H9 (cell line): ENCODE results near the gene PHF21B. TPM values are rescaled to one million over a fixed set of nuclear protein-coding genes. Genes with fewer than 3 reads are reported as not detected.

Experiments used
- DNase-seq: peaks from one replicate; pipeline ENCODE4 v3.0.0-alpha.2; 2017
- H2AFZ ChIP-seq: one replicate; pipeline ENCODE4 v1.6.1; 2013; ENCODE audit warnings: mild to moderate bottlenecking, low read length, control low read depth, moderate library complexity
- H2AK5ac ChIP-seq: 2 replicates; pipeline ENCODE4 v1.6.1; 2013; ENCODE audit warnings: low read length, control low read depth, mixed read lengths; ENCODE audit not compliant: insufficient read length
- H2BK120ac ChIP-seq: one replicate; pipeline ENCODE4 v1.6.1; 2013; ENCODE audit warnings: low read depth, mild to moderate bottlenecking, low read length, control low read depth, inconsistent platforms; ENCODE audit not compliant: poor library complexity, severe bottlenecking
- H2BK12ac ChIP-seq: 2 replicates; pipeline ENCODE4 v1.6.1; 2013; ENCODE audit warnings: low read length, control low read depth, mixed read lengths, low read depth; ENCODE audit not compliant: insufficient read length
- H2BK15ac ChIP-seq: 2 replicates; pipeline ENCODE4 v1.6.1; 2013; ENCODE audit warnings: low read depth, low read length, control low read depth
- H2BK20ac ChIP-seq: one replicate; pipeline ENCODE4 v1.6.1; 2013; ENCODE audit warnings: low read depth, mild to moderate bottlenecking, low read length, control low read depth, inconsistent platforms; ENCODE audit not compliant: poor library complexity, severe bottlenecking
- H2BK5ac ChIP-seq: 2 replicates; pipeline ENCODE4 v1.6.1; 2013; ENCODE audit warnings: low read length, control low read depth, mixed read lengths; ENCODE audit not compliant: insufficient read length
- H3K14ac ChIP-seq: 2 replicates; pipeline ENCODE4 v1.6.1; 2013; ENCODE audit warnings: low read length, control low read depth; ENCODE audit not compliant: insufficient read depth
- H3K18ac ChIP-seq: 2 replicates; pipeline ENCODE4 v1.6.1; 2013; ENCODE audit warnings: low read depth, mild to moderate bottlenecking, mixed read lengths, low read length, control low read depth; ENCODE audit not compliant: insufficient read length
- H3K23ac ChIP-seq: 2 replicates; pipeline ENCODE4 v1.6.1; 2013; ENCODE audit warnings: low read length, control low read depth, mixed read lengths, low read depth; ENCODE audit not compliant: insufficient read length
- H3K23me2 ChIP-seq: 2 replicates; pipeline ENCODE4 v1.6.1; 2013; ENCODE audit warnings: low read depth, mild to moderate bottlenecking, mixed read lengths, low read length, control low read depth; ENCODE audit not compliant: insufficient read length, poor library complexity, severe bottlenecking
- H3K27ac ChIP-seq: 2 replicates; pipeline ENCODE4 v1.5.1; 2013; ENCODE audit warnings: low read length, control low read depth, mixed read lengths, low read depth; ENCODE audit not compliant: insufficient read length
- H3K27me3 ChIP-seq: 2 replicates; pipeline ENCODE4 v1.6.1; 2013; ENCODE audit warnings: low read length, control low read depth, inconsistent platforms; ENCODE audit not compliant: insufficient read depth
- H3K4ac ChIP-seq: 2 replicates; pipeline ENCODE4 v1.6.1; 2013; ENCODE audit warnings: low read depth, mild to moderate bottlenecking, control low read depth, inconsistent platforms, low read length, moderate library complexity
- H3K4me1 ChIP-seq: 2 replicates; pipeline ENCODE4 v1.6.1; 2013; ENCODE audit warnings: low read length, control low read depth, inconsistent platforms; ENCODE audit not compliant: insufficient read depth
- H3K4me2 ChIP-seq: 2 replicates; pipeline ENCODE4 v1.6.1; 2013; ENCODE audit warnings: low read length, control low read depth, mixed read lengths; ENCODE audit not compliant: insufficient read length, insufficient read depth
- H3K56ac ChIP-seq: 2 replicates; pipeline ENCODE4 v1.6.1; 2013; ENCODE audit warnings: low read depth, mild to moderate bottlenecking, mixed read lengths, low read length, control low read depth; ENCODE audit not compliant: insufficient read length
- H3K79me1 ChIP-seq: 2 replicates; pipeline ENCODE4 v1.6.1; 2013; ENCODE audit warnings: low read depth, mild to moderate bottlenecking, moderate library complexity, low read length, control low read depth, inconsistent platforms; ENCODE audit not compliant: insufficient read depth, poor library complexity, severe bottlenecking
- H3K79me2 ChIP-seq: 2 replicates; pipeline ENCODE4 v1.6.1; 2013; ENCODE audit warnings: low read length, control low read depth, inconsistent platforms; ENCODE audit not compliant: insufficient read depth
- H3K9ac ChIP-seq: 2 replicates; pipeline ENCODE4 v1.6.1; 2013; ENCODE audit warnings: low read length, control low read depth, mixed read lengths; ENCODE audit not compliant: insufficient read length; ENCODE audit errors: extremely low read depth
- H3K9me3 ChIP-seq: one replicate; pipeline ENCODE4 v1.6.1; 2013; ENCODE audit warnings: low read depth, low read length, inconsistent platforms; ENCODE audit not compliant: control insufficient read depth
- H3T11ph ChIP-seq: one replicate; pipeline ENCODE4 v1.6.1; 2013; ENCODE audit warnings: mild to moderate bottlenecking, low read length, control low read depth, inconsistent platforms
- H4K20me1 ChIP-seq: one replicate; pipeline ENCODE4 v1.6.1; 2013; ENCODE audit not compliant: control insufficient read depth, insufficient read length, insufficient read depth
- H4K5ac ChIP-seq: 2 replicates; pipeline ENCODE4 v1.6.1; 2013; ENCODE audit warnings: low read depth, mild to moderate bottlenecking, mixed read lengths, low read length, control low read depth; ENCODE audit not compliant: insufficient read length
- H4K8ac ChIP-seq: replicated peaks from 2 replicates; pipeline ENCODE4 v1.6.1; 2013; ENCODE audit warnings: low read length, control low read depth, mixed read lengths, low read depth; ENCODE audit not compliant: insufficient read length
- H4K91ac ChIP-seq: 2 replicates; pipeline ENCODE4 v1.6.1; 2013; ENCODE audit warnings: low read depth, mild to moderate bottlenecking, moderate library complexity, mixed read lengths, low read length, control low read depth; ENCODE audit not compliant: insufficient read length
- H3K27ac Mint-ChIP-seq, 3 experiments: 2 replicates in 2 of 3; 3 replicates in 1 of 3; pipeline ENCODE4 v1.8.0; 2020 to 2021; ENCODE audit warnings: mixed read lengths in 3 of 3, mild to moderate bottlenecking in 1 of 3, moderate library complexity in 1 of 3
- H3K27me3 Mint-ChIP-seq: 2 replicates; pipeline ENCODE4 v1.8.0; 2021; ENCODE audit warnings: low read depth, mild to moderate bottlenecking, moderate library complexity, mixed read lengths
- H3K36me3 Mint-ChIP-seq, 3 experiments: 2 replicates in 2 of 3; 3 replicates in 1 of 3; pipeline ENCODE4 v1.8.0; 2020 to 2021; ENCODE audit warnings: low read depth in 3 of 3, mixed read lengths in 3 of 3; ENCODE audit not compliant: insufficient read depth in 1 of 3
- H3K4me1 Mint-ChIP-seq, 2 experiments: 2 replicates each; pipeline ENCODE4 v1.8.0; 2020; ENCODE audit warnings: mixed read lengths in 2 of 2
- H3K4me3 Mint-ChIP-seq, 2 experiments: 2 replicates in 1 of 2; 3 replicates in 1 of 2; pipeline ENCODE4 v1.8.0; 2020 to 2021; ENCODE audit warnings: mild to moderate bottlenecking in 2 of 2, mixed read lengths in 2 of 2, moderate library complexity in 1 of 2
- H3K9me3 Mint-ChIP-seq, 2 experiments: 2 replicates in 1 of 2; 3 replicates in 1 of 2; pipeline ENCODE4 v1.8.0; 2020; ENCODE audit warnings: mild to moderate bottlenecking in 2 of 2, mixed read lengths in 2 of 2, moderate library complexity in 1 of 2
- CTCF ChIP-seq: fragments of 200-600 bp; sonication (generic); conservative IDR thresholded peaks from 3 replicates; pipeline ENCODE4 v1.8.0; 2021; ENCODE audit warnings: antibody characterized with exemption, mild to moderate bottlenecking
- WGBS: extraction: QIAGEN DNeasy Blood & Tissue Kit; methylation state at CpG from one replicate; pipeline ENCODE4 v1.1.7; 2013; ENCODE audit warnings: missing lambda C conversion rate, low lambda C conversion rate, mixed read lengths; ENCODE audit not compliant: insufficient read length; ENCODE audit errors: extremely low coverage; 5-methylcytosine and 5-hydroxymethylcytosine counted together
- long read RNA-seq: library from polyadenylated mRNA; unstranded; transcript quantifications from one replicate; pipeline ENCODE4 v2.0.0, GENCODE V29; 2020
- total RNA-seq: library from RNA; stranded (reverse); gene quantifications from 2 replicates; pipeline ENCODE4 v1.2.1, GENCODE V29; 2021

PHF21B gene
- total RNA-seq, result 54.3 and 60.3 TPM in 2 replicates
- long read RNA-seq, partial matches to known transcripts, result 8 of 28 reads
- long read RNA-seq, other reads (novel, unspliced or antisense), result 19 of 28 reads

- Histone ChIP-seq H4K8ac (no peak within 1 kb of the TSS), H3K4ac (no peak within 1 kb of the TSS), H2AFZ (no peak within 1 kb of the TSS), H3K27me3 (no peaks in the 10 kb centered on the region), H3K56ac (no peak within 1 kb of the TSS), H2BK15ac (no peak within 1 kb of the TSS), H2BK5ac (no peak within 1 kb of the TSS), H3T11ph (no peak within 1 kb of the TSS), H3K14ac (peak within 1 kb of the TSS; percentile 74), H4K5ac (no peak within 1 kb of the TSS), H3K18ac (peak within 1 kb of the TSS; percentile 71), H3K23me2 (peaks cover 11% of the 10 kb centered on the region), H3K27ac (no peak within 1 kb of the TSS), H3K9ac (peak within 1 kb of the TSS; percentile 46), H3K4me1 (peaks cover 11% of the 10 kb centered on the region; the same call in 1 of the 2 replicates), H2BK12ac (no peak within 1 kb of the TSS), H3K4me2 (peak within 1 kb of the TSS; percentile 52), H3K79me1 (peaks cover 3% of the 10 kb centered on the region), H2BK120ac (no peak within 1 kb of the TSS), H3K9me3 (no peaks in the 10 kb centered on the region), H3K23ac (no peak within 1 kb of the TSS), H3K79me2 (peaks cover 15% of the 10 kb centered on the region; the same call in 1 of the 2 replicates), H4K91ac (no peak within 1 kb of the TSS), H2BK20ac (no peak within 1 kb of the TSS), H2AK5ac (no peak within 1 kb of the TSS), H4K20me1 (no peaks in the 10 kb centered on the region)
- Mint-ChIP-seq H3K9me3 (peaks cover 0 to 2% of the 10 kb centered on the region in 2 experiments; a peak in 2 of 5 replicates), H3K27ac (peak within 1 kb of the TSS; percentile 76 to 96 (median 94)), H3K4me3 (peak within 1 kb of the TSS; percentile 77 to 91), H3K36me3 (peaks cover 10 to 12% (median 11%) of the 10 kb centered on the region in 3 experiments), H3K4me1 (peaks cover 45 to 47% of the 10 kb centered on the region in 2 experiments), H3K27me3 (peaks cover 17% of the 10 kb centered on the region)
- DNase-seq, result peak; percentile 82
- TF ChIP-seq CTCF, result no peak
- WGBS, result no CpG with 5 or more reads among the region's 121 CpGs
Measured at GRCh38 chr22:45009606-45010531, at the start of gene PHF21B. Gene PHF21B (minus strand): TSS chr22:45010005. CDS start chr22:45009549, 456 bp downstream.
